GM21447 (cell line): ENCODE data around the gene QRFP.
A peak's percentile ranks its signal among the peaks of the same experiment; 100 is the strongest.

Source experiments
- ATAC-seq: cut with Tn5 transposase; IDR thresholded peaks from one replicate; pipeline ENCODE4 v1.9.1; 2021; ENCODE audit not compliant: unreplicated experiment

QRFP gene

DNA sequence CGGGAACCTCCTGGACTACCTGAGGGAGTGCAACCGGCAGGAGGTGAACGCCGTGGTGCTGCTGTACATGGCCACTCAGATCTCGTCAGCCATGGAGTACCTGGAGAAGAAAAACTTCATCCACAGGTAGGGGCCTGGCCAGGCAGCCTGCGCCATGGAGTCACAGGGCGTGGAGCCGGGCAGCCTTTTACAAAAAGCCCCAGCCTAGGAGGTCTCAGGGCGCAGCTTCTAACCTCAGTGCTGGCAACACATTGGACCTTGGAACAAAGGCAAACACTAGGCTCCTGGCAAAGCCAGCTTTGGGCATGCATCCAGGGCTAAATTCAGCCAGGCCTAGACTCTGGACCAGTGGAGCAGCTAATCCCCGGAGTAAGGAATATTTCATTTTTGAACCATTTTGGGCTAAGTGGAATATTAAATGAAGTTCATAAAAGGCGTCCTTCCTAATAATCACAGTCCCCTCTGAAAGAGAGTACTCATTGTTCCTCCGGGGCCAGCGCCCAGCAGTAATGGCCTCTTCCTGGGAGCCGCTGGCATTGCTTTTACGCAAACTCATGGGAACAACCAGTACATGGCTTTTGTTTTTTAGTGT lies 23.6 kb downstream of the QRFP start:
- ATAC-seq = no peak

DNA sequence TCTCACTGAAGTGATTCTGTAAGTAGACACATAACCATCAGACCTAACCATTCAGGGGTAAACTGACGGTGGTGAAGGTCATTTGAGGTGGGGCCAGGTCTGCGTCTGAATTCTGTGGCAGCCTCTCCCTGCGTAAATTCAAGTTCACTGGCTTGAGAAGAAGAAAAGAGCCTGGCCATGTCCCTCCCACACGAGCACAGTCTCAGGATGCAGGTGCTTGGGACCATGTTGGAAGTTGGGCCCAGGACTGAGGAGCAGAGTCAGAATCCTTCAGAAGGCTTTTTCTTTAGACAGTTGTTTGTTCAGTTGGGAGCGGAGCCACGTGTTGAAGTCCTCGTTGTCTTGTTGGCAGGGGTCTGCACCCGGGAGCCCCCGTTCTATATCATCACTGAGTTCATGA lies 24.1 kb downstream of the QRFP start:
- ATAC-seq = no peak

DNA sequence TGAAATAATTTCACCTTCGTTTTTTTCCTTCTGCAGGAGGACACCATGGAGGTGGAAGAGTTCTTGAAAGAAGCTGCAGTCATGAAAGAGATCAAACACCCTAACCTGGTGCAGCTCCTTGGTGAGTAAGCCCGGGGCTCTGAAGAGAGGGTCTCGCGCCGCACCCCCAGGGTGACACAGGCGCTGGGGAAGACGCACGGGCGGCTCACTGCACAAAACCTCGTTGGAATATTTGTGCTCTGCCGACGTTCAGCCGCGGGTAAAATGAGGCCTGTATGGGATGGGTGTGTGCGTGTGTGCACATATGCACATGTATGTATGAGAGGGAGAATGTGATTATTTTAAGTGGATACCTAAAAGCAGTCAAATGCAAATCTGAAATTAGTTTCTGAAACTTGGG lies 24.5 kb downstream of the QRFP start:
- ATAC-seq = no peak

DNA sequence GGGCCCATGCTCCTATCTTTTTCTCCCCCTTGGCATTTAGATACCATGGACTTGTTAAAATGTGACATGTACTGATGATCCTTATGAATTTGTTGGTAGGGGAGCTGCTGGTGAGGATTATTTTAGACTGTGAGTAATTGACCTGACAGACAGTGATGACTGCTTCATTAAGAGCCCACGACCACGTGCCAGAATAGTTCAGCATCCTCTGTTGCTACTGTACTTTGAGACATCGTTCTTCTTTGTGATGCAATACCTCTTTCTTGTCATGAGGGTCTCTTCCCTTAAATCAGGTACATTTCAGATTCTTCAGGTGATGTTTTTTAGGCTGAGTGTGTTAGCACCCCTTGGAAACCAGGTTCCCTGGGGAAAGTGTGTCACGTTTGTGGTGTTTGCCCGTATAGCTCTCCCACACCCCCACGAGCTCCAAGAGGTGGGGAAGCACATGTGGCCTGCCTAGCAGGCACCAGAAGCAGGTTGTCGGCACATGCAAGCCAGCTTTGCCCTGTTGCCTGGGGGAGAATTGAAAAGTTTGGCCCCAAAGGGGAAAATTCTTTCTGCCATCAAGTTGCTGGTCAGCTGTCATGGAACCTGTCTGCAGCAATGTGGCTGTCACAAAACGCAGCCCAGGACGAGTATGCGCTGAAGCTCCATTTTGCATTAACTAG lies 25.1 kb downstream of the QRFP start:
- no peak for ATAC-seq

DNA sequence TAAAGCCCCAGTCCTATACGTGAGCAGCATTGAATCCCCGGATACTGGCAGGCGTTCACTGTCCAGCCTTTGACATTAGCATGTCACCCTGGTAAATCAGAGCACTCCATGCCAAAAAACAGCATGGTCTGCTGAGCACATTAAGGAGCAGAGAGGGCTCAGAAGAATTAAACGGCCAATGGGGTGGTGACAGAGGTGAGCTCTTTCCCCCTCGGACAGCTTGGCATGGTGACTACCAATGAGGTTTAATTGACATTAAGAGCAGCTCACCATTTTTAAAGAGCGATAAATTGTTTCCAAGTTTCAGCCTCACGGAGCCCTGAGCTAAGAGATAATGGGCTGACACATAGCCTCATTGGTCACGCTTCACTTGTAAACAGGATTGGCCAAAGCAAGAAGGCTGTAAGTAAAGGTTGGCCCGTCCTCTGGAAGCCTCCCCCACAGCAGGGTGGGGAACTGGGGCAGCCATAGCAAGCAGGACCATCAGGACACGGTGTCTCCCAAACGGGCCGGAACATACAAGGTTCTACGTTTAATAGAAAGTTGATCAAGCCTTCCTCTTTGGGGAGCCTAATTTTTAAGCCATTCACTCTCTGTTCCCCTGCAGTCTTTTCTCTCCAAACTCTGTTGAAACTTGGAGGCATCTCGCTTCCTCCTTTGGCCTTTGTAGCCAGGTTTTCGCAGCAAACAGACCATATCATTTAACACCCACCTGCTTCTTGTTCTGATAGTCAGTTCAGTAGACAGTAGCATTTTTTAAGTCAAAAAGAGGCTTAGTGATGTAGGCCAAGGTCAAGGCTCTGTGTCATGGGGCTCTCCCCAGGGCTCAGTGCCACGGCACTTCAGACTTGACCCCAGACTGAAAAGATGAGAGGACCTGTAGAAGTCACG lies 25.9 kb downstream of the QRFP start:
- peak; percentile 85 for ATAC-seq

DNA sequence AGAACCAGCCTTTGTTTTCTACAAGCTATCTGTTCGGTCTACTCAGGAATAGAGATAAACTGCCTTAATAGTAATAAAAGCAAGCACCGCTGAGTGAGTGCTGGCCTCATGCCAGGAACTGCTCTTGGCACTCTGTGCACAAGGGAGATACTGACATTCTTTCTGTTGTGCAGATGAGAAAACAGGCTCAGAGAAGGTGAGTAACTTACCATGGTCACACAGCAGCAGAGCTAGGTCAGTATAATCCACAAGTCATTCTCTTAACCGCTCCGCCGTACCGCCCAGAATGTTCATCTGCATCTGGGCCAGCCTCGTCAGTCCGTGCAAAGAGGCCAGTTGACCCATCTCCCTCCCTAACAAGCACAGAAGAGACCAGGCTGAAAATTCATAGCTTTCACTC lies 27.4 kb downstream of the QRFP start:
- ATAC-seq = no peak

DNA sequence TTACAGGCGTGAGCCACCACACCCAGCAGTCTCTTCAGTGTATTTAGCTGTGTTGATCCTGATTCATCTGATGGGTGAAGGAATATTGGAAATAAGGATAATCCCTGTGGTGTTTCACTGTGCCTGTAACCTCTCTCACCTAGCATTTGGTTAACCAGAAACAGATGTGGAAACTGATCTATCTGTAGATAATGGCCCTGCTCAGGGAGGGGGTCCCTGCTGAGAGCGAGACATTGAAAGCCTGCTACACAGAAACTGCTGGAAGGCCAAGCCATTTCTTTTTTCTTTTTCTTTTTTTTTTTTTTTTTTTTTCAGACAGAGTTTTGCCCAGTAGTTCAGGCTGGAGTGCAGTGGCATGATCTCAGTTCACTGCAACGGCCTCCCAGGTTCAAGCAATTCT lies 28.4 kb downstream of the QRFP start:
- no peak for ATAC-seq

DNA sequence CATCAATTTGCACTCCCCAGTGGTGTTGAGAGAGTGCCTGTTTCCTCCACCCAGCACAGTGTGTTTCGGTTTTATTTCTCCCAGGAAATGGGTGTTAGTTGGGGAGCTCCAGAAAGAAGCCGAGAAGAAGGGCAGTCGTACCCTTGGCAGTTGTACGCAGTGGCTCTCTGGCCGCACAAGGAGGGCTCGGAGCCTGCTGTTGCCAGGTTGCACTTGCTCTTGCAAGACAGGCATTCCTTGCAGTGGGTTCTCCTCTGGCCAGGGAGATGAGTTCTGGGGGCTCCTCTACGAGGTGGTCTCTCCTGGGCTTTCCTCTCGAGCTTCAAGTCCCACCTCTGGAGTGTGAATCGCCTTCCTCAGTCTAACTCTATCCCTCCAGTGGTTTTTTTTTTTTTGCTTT lies 29.1 kb downstream of the QRFP start:
- no peak for ATAC-seq

DNA sequence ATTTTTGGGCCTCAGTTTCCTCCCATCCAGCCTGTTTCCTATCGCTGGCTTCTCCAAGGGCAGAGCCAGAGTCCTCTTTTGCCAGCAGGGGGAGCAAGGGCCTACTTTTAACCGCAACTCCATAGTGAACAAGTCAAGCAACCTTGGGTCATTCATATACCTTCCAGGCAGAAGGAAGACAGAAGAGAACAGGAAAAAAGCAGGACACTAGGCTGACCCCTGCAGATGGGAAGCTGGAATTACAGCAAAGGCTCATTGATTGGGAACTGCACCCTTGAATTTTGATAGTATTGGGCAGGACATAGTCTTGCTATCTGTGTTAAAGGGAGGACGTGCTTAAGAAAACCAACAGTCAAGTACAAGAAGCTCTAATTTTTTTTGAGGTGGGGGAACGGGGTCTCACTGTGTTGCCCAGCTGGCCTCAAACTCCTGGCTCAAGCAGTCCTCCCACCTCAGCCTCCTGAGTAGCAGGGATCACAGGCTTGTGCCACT lies 30.1 kb downstream of the QRFP start:
- ATAC-seq = no peak

DNA sequence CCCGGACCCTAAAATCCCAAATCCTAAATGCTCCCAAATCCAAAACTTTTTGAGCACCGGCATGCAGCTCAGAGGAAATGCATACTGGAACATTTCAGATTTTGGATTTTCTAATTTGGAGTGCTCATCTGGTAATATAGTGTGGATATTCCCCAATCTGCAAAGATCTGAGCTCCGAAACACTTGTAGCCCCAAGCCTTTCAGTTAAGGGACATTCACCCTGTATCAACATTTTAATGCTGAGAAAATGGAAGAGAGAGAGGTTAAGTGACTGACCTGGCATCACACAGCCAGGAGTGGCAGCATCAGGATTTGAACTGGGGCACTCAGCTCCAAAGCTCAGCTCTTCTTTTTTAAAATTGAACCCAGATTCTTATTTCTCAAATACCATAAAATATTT lies 30.7 kb downstream of the QRFP start:
- no peak for ATAC-seq

DNA sequence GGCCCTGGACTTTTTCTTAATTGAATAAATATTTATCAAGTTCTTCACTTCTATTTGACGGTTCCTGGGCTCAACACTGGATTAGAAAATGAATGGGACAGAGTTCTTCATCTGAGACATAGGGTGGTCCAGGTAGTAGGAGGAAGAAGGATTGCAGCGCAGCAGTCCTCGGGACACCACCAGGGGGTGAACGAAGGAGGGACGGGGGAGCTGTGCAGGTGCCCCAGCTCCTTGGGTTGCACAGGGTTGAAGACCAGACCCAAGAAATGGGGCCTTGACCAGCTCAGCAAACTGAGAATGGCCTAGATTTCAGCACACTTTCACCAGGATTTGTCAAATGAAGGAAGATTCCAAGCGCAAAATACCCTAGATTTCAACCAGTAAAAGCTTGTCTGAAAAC lies 32.1 kb downstream of the QRFP start:
- no peak for ATAC-seq

DNA sequence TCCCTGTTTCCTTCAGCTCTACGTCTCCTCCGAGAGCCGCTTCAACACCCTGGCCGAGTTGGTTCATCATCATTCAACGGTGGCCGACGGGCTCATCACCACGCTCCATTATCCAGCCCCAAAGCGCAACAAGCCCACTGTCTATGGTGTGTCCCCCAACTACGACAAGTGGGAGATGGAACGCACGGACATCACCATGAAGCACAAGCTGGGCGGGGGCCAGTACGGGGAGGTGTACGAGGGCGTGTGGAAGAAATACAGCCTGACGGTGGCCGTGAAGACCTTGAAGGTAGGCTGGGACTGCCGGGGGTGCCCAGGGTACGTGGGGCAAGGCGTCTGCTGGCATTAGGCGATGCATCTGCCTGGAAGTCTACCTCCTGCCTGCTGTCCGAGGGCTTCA lies 33.9 kb downstream of the QRFP start:
- ATAC-seq = no peak

DNA sequence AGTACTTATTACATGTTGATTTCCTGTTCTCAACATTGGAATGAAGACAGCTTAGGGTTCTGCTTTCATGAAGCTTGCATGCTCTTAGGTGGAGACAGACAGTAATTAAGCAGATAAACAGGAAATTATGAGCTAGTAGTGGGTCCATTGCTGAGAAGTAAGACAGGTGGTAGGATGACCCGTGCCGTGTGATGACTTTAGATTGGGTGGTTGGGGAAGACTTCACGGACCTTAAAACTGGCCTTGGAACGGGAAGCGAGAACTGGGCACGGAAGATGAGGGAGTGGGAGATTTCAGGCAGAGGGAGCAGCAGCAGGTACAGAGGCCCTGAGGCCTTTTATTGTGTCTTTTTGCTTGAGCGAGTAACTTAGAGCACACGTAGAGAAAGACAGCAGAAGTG lies 34.4 kb downstream of the QRFP start:
- no peak for ATAC-seq

DNA sequence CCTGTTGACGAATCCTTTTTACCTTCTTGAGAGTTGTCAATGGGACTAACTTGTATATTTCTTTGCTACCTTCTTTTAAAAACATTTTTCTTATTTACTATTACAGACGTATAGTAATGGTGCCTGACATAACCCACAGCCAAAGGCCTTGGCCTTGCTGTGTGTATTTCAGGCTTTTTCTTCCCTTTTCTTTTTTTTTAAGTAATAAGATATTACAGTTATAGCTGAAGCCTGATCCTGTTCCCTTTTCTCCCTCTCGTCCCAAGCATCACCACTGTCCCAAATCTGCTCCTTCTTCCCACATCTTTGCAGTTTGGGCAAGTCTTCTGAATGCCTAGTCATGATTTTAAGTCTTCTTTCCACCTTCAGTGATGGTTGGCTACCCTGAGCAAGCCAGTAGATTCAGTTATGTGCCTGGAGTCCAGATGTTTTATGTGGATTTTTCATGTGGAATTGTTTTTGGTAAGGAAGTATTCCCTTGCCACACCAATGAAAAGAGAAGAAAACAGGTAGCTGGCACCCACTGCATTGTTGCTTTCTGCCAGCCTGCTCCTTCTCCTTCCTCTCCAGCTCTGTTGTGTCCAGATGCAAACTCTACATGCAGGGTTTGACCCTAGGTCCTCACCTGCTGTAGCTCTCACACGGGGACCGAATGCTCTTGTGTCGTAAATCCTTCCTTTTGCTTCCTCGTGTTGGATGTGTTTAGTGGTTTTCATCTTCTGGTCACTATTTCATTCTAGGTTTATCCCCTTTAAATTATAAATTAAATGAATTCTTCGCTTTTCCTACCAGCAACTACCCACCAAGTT lies 35.0 kb downstream of the QRFP start:
- no peak for ATAC-seq

DNA sequence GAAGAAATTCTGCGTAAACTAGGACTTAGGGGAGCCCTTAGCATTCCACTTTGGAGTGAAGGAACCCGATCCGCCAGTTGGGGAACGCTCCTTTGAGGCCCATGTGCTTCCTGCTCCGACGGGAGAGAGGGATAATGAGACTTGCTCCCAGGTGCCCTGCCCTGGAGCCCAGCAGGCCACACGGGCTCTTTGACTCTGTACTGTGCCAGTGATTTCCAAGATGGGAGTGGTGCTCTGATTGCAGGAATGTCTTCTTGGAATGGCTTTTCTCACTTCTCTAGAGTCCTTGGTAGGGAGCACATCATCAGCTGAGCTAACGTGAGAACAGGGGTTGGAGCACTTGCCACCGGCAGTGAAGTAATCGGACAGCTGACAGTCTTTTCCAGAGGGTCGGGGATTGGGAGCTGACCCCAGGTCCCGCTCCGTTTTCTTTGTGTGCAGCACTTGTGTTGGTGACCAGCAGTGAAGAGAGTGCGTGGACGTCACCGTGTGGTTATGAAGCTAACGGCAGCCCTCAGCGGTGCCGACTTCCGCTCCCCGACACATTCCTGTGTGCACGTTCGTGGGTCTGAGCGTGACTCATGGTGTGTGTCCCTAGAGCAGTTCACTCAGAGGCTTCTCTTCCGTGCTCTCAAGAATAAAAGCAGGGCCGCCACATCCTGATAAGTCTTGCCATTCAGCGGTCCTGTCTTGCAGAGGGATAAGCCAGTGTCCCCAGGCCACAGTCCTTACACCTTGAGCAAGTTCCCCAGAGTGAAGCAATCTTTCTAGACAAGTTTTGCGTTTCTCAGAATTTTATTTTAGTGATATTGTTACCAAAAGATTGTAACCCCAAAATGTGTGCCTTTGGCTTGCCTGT lies 35.9 kb downstream of the QRFP start:
- ATAC-seq = no peak

DNA sequence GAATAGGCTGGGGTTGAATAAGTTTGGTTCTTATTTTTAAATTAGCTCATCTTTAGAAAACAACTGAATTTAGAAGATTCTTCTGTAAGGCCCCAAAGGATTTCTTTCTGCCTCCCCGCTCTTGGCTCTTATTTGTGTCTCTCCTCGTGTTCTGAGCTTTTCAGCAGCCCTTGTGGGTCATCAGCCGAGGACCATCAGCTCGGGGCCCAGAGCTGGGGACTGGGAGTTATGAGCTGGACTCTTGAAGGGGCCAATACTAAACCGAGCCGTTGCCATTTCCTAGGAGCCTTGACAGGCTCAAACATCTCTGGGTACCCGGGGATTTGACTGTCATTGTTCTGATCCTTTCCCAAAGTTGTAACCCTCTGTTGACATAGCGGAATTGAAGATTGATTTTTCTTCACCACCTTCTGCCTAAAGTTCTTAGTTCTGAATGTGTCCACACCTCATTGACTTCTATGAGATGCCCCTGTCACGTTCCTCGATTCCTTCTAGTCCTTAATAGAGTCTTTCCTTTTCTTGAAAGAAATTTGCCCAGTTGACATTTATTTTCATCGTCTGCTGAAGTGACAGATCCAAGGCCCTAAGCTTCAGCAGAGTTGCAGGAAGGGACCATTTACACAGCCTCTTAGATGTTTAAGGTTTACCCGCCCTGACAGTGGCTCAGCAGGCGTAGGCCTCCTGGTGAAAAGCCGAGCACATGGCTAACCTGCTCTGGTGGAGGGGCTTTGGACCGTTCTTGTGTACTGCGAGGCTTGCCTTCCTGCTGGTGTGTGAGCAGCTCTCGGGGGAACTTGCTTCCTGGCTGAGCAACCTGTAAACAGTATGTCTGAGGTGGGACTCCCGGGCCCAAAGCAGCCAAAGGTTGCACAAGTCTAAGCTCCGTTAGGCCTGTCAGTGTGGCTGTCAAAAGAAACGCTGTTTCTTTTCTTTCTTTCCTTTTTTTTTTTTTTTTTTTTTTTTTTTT lies 37.6 kb downstream of the QRFP start:
- ATAC-seq = no peak

DNA sequence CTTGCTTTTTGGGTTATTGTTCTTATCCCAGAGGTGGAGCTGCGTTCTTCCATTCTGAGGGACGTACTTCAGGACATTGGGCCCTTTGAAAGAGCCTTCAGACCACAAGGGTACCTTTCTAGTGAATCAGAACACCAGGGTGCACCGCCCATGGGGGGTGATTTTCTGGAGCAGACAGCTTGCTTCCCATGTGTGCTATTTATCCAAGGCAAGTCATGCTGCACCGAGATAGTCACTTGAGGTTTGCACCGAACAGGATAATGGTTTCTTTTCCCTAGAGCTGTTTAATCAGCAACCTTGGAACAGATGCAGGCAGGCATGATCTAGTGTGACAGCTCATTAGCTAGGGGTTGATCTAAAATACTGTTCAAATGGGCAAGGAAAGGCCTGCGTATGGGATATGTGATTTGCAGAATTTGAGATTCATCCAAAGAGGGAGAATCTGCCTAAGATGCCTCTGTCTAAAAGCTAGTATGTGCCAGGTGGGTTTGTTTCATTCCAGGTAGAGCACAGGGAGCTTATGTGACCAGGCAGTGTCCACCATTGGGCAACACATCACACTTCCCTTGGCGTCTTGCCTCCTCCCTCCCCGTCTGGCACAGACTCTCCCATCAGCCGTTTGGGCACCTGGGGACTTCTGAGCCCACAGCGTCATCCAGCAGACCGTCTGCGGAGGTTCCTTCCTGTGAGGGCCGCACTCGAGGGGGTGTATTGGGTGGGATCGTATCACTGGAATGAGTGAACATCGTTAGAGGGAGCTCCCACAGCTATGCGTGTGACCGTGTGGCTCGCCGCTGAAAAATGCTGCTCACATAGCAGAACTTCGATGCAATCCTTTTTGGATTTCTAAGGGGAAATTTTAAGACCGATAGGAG lies 38.5 kb downstream of the QRFP start:
- no peak for ATAC-seq

DNA sequence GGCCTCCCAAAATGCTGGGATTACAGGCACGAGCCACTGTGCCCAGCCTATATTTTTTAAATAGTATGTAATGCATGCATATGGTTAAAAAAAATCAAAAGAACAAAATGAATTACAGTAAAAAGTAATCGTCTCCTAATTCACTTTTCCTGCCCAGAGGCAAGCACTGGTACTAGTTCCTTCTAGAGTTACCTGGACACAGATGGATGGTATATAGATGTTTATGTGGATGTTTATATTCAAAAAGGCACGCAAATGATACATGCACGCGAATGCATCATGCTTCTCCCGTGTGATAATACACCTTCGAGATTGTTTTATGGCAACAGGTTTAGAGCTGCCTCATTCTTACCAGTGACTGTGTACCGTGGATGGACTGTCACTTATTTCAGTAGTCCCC lies 40.1 kb downstream of the QRFP start:
- ATAC-seq = no peak
